ENCODE results near the gene NKX2-8. TPM values are rescaled to one million over a fixed set of nuclear protein-coding genes. Genes with fewer than 3 reads are reported as not detected.

The NKX2-8 gene
- total and polyA plus RNA-seq, 2 experiments from 2014 or later: 0.83 TPM; not detected in 1

DNA sequence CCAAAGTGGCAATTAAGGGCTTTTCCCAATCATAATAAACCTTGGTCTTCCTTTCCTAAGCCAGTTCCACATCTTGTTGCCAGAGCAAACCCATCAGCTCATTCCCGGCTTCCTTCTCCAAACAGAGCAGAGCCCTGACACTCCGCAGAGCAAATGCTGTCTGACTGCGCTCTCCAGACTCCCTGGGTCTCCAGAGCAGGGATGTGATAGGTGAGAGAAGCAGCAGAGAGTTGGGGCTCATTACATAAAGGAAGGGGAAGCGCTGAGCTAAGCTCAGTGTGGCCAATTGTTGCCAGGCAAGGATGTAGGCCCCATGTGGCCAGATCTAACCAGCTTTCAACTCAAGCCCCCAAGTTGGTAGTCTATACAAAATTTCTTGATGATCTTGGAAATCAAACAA lies 43.0 kb upstream of the NKX2-8 start (continued):
- TF ChIP-seq, protein P1, sequence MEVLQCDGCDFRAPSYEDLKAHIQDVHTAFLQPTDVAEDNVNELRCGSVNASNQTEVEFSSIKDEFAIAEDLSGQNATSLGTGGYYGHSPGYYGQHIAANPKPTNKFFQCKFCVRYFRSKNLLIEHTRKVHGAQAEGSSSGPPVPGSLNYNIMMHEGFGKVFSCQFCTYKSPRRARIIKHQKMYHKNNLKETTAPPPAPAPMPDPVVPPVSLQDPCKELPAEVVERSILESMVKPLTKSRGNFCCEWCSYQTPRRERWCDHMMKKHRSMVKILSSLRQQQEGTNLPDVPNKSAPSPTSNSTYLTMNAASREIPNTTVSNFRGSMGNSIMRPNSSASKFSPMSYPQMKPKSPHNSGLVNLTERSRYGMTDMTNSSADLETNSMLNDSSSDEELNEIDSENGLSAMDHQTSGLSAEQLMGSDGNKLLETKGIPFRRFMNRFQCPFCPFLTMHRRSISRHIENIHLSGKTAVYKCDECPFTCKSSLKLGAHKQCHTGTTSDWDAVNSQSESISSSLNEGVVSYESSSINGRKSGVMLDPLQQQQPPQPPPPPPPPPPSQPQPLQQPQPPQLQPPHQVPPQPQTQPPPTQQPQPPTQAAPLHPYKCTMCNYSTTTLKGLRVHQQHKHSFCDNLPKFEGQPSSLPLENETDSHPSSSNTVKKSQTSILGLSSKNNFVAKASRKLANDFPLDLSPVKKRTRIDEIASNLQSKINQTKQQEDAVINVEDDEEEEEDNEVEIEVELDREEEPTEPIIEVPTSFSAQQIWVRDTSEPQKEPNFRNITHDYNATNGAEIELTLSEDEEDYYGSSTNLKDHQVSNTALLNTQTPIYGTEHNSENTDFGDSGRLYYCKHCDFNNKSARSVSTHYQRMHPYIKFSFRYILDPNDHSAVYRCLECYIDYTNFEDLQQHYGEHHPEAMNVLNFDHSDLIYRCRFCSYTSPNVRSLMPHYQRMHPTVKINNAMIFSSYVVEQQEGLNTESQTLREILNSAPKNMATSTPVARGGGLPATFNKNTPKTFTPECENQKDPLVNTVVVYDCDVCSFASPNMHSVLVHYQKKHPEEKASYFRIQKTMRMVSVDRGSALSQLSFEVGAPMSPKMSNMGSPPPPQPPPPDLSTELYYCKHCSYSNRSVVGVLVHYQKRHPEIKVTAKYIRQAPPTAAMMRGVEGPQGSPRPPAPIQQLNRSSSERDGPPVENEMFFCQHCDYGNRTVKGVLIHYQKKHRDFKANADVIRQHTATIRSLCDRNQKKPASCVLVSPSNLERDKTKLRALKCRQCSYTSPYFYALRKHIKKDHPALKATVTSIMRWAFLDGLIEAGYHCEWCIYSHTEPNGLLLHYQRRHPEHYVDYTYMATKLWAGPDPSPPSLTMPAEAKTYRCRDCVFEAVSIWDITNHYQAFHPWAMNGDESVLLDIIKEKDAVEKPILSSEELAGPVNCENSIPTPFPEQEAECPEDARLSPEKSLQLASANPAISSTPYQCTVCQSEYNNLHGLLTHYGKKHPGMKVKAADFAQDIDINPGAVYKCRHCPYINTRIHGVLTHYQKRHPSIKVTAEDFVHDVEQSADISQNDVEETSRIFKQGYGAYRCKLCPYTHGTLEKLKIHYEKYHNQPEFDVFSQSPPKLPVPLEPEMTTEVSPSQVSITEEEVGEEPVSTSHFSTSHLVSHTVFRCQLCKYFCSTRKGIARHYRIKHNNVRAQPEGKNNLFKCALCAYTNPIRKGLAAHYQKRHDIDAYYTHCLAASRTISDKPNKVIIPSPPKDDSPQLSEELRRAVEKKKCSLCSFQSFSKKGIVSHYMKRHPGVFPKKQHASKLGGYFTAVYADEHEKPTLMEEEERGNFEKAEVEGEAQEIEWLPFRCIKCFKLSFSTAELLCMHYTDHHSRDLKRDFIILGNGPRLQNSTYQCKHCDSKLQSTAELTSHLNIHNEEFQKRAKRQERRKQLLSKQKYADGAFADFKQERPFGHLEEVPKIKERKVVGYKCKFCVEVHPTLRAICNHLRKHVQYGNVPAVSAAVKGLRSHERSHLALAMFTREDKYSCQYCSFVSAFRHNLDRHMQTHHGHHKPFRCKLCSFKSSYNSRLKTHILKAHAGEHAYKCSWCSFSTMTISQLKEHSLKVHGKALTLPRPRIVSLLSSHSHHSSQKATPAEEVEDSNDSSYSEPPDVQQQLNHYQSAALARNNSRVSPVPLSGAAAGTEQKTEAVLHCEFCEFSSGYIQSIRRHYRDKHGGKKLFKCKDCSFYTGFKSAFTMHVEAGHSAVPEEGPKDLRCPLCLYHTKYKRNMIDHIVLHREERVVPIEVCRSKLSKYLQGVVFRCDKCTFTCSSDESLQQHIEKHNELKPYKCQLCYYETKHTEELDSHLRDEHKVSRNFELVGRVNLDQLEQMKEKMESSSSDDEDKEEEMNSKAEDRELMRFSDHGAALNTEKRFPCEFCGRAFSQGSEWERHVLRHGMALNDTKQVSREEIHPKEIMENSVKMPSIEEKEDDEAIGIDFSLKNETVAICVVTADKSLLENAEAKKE (CRISPR knock-in tag; IDR thresholded peaks at IDR 0.05): no peak
- TF ChIP-seq ZNF331 (CRISPR knock-in tag; IDR thresholded peaks at IDR 0.05; ENCODE audit: low read depth) (no peak), CREB1 (CRISPR knock-in tag; IDR thresholded peaks at IDR 0.05; ENCODE audit: low read depth) (no peak)

DNA sequence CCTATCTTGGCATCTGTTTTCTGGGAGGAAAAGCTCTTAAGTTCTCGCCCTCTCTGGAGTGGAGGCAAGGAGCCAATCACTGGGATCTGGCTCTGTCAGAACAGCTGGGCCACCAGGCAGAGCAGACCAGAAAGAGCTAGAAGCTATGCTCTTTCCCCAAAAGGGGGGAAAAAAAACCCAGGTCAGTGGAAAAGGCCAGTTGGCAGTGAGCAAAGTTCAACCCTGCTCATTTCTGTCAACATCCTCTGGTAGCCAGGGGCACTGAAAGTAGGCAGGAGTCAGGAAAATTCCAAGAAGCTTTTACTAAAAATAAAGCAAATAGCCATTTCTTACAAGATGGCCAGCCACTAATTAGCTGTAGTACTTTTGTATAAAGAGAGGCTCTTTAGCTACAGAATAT lies 42.6 kb upstream of the NKX2-8 start:
- no peaks in the 10 kb centered on the region for H3K36me3 Mint-ChIP-seq (ENCODE audit: low read depth)
- DNase-seq (ENCODE audit: low spot score): no peak
- no peaks in the 10 kb centered on the region for H3K27me3 ChIP-seq (ENCODE audit: insufficient read depth)

DNA sequence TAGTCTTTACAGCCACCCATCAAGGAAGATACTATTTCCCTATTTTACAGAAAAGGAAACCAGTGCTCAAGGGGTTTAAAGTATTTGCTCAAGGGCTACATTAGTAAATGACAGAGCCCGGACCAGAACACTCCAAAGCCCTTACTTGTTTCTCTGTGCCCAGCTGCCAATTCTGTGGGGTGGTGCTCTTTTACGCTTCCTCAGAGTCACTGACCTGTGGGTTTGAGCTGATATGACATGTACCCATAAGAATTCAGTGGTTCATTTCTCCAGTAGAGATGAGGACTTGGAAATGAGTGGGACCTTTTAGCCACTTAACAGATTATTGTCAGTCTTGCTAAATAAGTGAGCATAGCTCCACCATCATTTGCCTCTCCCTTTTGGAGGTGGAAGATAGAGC lies 37.4 kb upstream of the NKX2-8 start:
- H3K27me3 Mint-ChIP-seq (ENCODE audit: insufficient read depth, low read depth, poor library complexity): peaks cover 2% of the 10 kb centered on the region
- H3K27ac Mint-ChIP-seq: no peak overlapping the region
- Histone ChIP-seq H3K4me3 (no peak overlapping the region), H3K36me3 (ENCODE audit: insufficient read depth) (no peaks in the 10 kb centered on the region), H2AFZ (no peak overlapping the region), H4K20me1 (replicated peaks; ENCODE audit: insufficient read depth) (no peaks in the 10 kb centered on the region), H3K27ac (ENCODE audit: low read depth) (no peak overlapping the region), H3K9me2 (ENCODE audit: insufficient read depth) (no peaks in the 10 kb centered on the region), H3F3A (replicated peaks; ENCODE audit: low read depth) (no peaks in the 10 kb centered on the region), H3K79me2 (replicated peaks; ENCODE audit: insufficient read depth) (no peaks in the 10 kb centered on the region), H3K4me1 (ENCODE audit: insufficient read depth) (no peaks in the 10 kb centered on the region), H3K27me3 (ENCODE audit: insufficient read depth) (no peaks in the 10 kb centered on the region), H3K4me2 (no peak overlapping the region)
- peaks cover 13% of the 10 kb centered on the region; the same call in 2 of the 3 replicates for H3K9me3 Mint-ChIP-seq
- ATAC-seq (no peak), DNase-seq (ENCODE audit: low spot score) (no peak)
- H3K4me3 Mint-ChIP-seq: no peak overlapping the region
- no peaks in the 10 kb centered on the region for H3K36me3 Mint-ChIP-seq (ENCODE audit: low read depth)
- no peaks in the 10 kb centered on the region for H3K4me1 Mint-ChIP-seq
- TF ChIP-seq JUNB (IDR thresholded peaks at IDR 0.05; ENCODE audit: unreplicated experiment) (no peak), POLR2AphosphoS5 (IDR thresholded peaks at IDR 0.05; ENCODE audit: low read depth) (no peak), EZH2phosphoT487 (IDR thresholded peaks at IDR 0.05; ENCODE audit: unreplicated experiment) (no peak)
- TF ChIP-seq, protein P2, sequence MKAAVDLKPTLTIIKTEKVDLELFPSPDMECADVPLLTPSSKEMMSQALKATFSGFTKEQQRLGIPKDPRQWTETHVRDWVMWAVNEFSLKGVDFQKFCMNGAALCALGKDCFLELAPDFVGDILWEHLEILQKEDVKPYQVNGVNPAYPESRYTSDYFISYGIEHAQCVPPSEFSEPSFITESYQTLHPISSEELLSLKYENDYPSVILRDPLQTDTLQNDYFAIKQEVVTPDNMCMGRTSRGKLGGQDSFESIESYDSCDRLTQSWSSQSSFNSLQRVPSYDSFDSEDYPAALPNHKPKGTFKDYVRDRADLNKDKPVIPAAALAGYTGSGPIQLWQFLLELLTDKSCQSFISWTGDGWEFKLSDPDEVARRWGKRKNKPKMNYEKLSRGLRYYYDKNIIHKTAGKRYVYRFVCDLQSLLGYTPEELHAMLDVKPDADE (IDR thresholded peaks at IDR 0.05): no peak

More for the DNA sequence above, 42.6 kb upstream of the NKX2-8 start:
- Mint-ChIP-seq H3K9me3 (peaks cover 13% of the 10 kb centered on the region; the same call in 2 of the 3 replicates), H3K27ac (no peak overlapping the region), H3K4me1 (peaks cover 7% of the 10 kb centered on the region; the same call in 2 of the 3 replicates), H3K27me3 (ENCODE audit: insufficient read depth, low read depth, poor library complexity) (no peaks in the 10 kb centered on the region), H3K4me3 (no peak overlapping the region)
- ATAC-seq: no peak
- Histone ChIP-seq H2AFZ (peak overlapping the region; percentile 84; the same call in 1 of the 2 replicates), H3K4me2 (no peak overlapping the region), H3K27ac (ENCODE audit: low read depth) (no peak overlapping the region), H3F3A (replicated peaks; ENCODE audit: low read depth) (no peaks in the 10 kb centered on the region; the same call in 1 of the 2 replicates), H3K9me2 (ENCODE audit: insufficient read depth) (no peaks in the 10 kb centered on the region), H3K79me2 (replicated peaks; ENCODE audit: insufficient read depth) (no peaks in the 10 kb centered on the region), H3K4me3 (no peak overlapping the region), H4K20me1 (replicated peaks; ENCODE audit: insufficient read depth) (no peaks in the 10 kb centered on the region), H3K4me1 (ENCODE audit: insufficient read depth) (no peaks in the 10 kb centered on the region), H3K36me3 (ENCODE audit: insufficient read depth) (no peaks in the 10 kb centered on the region)
- no peak for TF ChIP-seq JUNB (IDR thresholded peaks at IDR 0.05; ENCODE audit: unreplicated experiment)
